Upper lobe of left lung (tissue), 6 donors: Measurements from ENCODE around the gene GTF2F1. TPM values are rescaled to one million over a fixed set of nuclear protein-coding genes. Genes with fewer than 3 reads are reported as not detected.

Experiments
- ATAC-seq, 2 donors: fragments of 200-7000 bp; cut with Tn5 transposase; one replicate each; pipeline ENCODE4 v1.9.1; 2022; ENCODE audit warnings: mild to moderate bottlenecking in 2 of 2, moderate library complexity in 2 of 2; ENCODE audit not compliant: low FRiP score in 2 of 2
- DNase-seq, 2 donors: peaks; one replicate each; pipeline ENCODE4 v3.0.0-alpha.2; 2019 to 2020
- H3K27ac ChIP-seq, 4 donors: fragments of 200-600 bp; sonication (generic); one replicate each; pipeline ENCODE4 v1.5.1; 2016 to 2019
- H3K27me3 ChIP-seq, 4 donors: fragments of 200-600 bp; sonication (generic); one replicate each; pipeline ENCODE4 v1.5.1; 2017 to 2019
- H3K36me3 ChIP-seq, 4 donors: fragments of 200-600 bp; sonication (generic); one replicate each; pipeline ENCODE4 v1.5.1; 2016 to 2019
- H3K4me1 ChIP-seq, 4 donors: fragments of 200-600 bp; sonication (generic); one replicate each; pipeline ENCODE4 v1.5.1; 2018 to 2019
- H3K4me3 ChIP-seq, 4 donors: fragments of 200-600 bp; sonication (generic); one replicate each; pipeline ENCODE4 v1.5.1; 2017 to 2019; ENCODE audit warnings: mild to moderate bottlenecking in 2 of 4, moderate library complexity in 1 of 4
- H3K9me3 ChIP-seq, 4 donors: fragments of 200-600 bp; sonication (generic); one replicate each; pipeline ENCODE4 v1.5.1; 2018 to 2019
- EP300 ChIP-seq, 4 donors: sonication (generic); formaldehyde crosslinking; IDR thresholded peaks; one replicate each; pipeline ENCODE4 v1.5.1; 2017; ENCODE audit warnings: antibody characterized with exemption in 4 of 4, control low read depth in 2 of 4
- POLR2A ChIP-seq, 4 donors: fragments of 450-650 bp; IDR thresholded peaks; one replicate each; pipeline ENCODE4 v1.5.1; 2016 to 2017; ENCODE audit warnings: antibody characterized with exemption in 4 of 4, mild to moderate bottlenecking in 2 of 4
- POLR2AphosphoS5 ChIP-seq, 2 donors: sonication (generic); formaldehyde crosslinking; IDR thresholded peaks; one replicate each; pipeline ENCODE4 v1.5.1; 2017; ENCODE audit warnings: antibody characterized with exemption in 2 of 2
- WGBS, 2 donors: methylation state at CpG; one replicate each; pipeline ENCODE4 v1.1.5; 2017 to 2018; 5-methylcytosine and 5-hydroxymethylcytosine counted together
- total RNA-seq, 6 donors: library from RNA; depleted of rRNA in 4 of 6; stranded (reverse); fragments of >200 nt in 4 of 6; gene quantifications; one replicate each; pipeline versions ENCODE4 v1.1.0 to v1.2.1, GENCODE V29; 2016 to 2021
- TF ChIP-seq, protein P1 (sequence below), 6 experiments: fragments of 450-650 bp in 4 of 6; fragments of 200-600 bp in 2 of 6; sonication (generic) in 2 of 6; IDR thresholded peaks; one replicate each; pipeline ENCODE4 v1.5.1; 2016 to 2019; ENCODE audit warnings: antibody characterized with exemption in 6 of 6
- donor health status: DM: no; HTN: no; CAD: no; lungs with moderate emphysema.
- donor health status: DM: no; HTN: yes; CAD: no; lungs with severe emphysema.

Gene GTF2F1
- total RNA-seq, 6 donors from 2014 or later: 40.3 to 76.6 (median 51.0) TPM

DNA sequence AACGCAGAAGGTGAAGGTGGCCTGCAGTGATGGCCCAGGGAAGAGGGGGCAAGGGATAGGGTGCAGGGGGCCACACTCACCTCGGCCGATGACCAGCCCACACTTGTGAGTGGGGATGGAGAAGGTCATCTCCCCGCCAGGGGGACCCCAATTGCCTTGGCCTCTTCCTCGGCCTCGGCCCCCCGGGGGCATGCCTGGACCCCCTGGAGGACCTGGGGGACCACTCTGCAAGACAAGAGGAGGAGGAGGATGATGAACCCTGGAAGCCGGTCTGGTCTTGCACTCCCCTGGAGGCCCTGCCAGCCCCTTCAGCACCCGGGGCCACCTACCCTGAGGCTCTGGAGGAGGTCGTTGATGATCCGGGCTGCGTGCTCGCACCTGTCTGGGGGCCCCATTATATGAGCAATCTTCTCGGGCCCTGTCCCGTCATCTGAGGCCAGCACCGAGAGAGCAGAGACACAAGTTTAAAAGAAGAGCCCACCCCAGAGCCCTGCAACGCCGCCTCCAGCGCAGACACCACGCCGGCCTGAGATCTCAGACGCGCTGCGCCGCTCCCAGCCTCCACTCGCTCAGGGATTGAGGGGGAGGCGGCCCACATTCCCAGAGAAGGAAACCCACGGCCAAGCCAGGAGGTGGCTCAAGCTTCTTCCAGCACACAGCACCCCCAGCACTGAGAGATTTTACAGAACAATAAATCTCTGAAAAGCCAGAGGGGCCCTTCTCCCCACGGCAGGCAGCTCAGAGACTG is 23.9 kb upstream of the GTF2F1 start:
- Histone ChIP-seq H3K4me3 (no peak overlapping the region), H3K27me3 (no peaks in the 10 kb centered on the region), H3K27ac (no peak overlapping the region), H3K36me3 (peaks cover 51 to 85% (median 78%) of the 10 kb centered on the region in 4 donors), H3K4me1 (peaks cover 0 to 18% (median 5%) of the 10 kb centered on the region in 4 donors), H3K9me3 (no peaks in the 10 kb centered on the region)
- no peak for TF ChIP-seq POLR2A (IDR thresholded peaks at IDR 0.05)
- TF ChIP-seq POLR2AphosphoS5 (IDR thresholded peaks at IDR 0.05): no peak
- TF ChIP-seq, protein P1, sequence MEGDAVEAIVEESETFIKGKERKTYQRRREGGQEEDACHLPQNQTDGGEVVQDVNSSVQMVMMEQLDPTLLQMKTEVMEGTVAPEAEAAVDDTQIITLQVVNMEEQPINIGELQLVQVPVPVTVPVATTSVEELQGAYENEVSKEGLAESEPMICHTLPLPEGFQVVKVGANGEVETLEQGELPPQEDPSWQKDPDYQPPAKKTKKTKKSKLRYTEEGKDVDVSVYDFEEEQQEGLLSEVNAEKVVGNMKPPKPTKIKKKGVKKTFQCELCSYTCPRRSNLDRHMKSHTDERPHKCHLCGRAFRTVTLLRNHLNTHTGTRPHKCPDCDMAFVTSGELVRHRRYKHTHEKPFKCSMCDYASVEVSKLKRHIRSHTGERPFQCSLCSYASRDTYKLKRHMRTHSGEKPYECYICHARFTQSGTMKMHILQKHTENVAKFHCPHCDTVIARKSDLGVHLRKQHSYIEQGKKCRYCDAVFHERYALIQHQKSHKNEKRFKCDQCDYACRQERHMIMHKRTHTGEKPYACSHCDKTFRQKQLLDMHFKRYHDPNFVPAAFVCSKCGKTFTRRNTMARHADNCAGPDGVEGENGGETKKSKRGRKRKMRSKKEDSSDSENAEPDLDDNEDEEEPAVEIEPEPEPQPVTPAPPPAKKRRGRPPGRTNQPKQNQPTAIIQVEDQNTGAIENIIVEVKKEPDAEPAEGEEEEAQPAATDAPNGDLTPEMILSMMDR (IDR thresholded peaks at IDR 0.05): no peak
- no peak for TF ChIP-seq EP300 (IDR thresholded peaks at IDR 0.05)
- peak in 1 of 2 donors; percentile 75 for DNase-seq
- ATAC-seq: no peak
- 94 to 96% methylated on average over 20 to 26 of the region's 29 CpGs for WGBS, 2 donors

DNA sequence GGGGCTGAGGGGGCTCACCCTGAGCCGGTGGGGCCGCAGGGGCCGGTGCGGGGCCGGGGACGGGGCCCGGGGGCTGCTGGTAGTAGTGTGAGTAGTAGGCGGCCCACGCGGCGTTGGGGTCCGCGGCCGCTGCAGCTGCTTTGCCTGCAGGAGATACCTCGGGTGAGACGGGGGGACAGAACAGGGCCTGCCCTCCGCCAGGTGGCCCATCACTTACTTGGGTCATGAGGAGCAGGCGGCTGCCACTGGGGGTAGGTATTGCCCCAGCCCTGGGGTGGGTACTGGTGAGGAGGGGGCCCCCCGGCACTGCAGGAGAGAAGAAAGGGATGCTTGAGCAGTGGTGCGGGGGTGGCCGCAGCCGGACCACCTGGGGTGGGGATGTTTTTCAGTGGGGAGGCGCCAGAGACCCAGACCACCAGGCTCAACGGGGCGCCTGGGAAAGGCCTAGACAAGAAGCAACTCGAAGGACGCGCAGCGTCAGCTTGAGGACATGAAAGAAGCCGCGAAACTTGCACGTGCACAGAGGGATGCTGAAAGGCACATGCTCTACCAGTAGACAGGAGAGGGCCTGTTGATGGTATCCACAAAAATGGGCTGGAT is 22.7 kb upstream of the GTF2F1 start:
- no peak for ATAC-seq
- Histone ChIP-seq H3K27me3 (no peaks in the 10 kb centered on the region), H3K4me1 (peaks cover 0 to 10% (median 4%) of the 10 kb centered on the region in 4 donors), H3K27ac (no peak overlapping the region), H3K9me3 (no peaks in the 10 kb centered on the region), H3K4me3 (no peak overlapping the region), H3K36me3 (peaks cover 50 to 73% (median 67%) of the 10 kb centered on the region in 4 donors)
- TF ChIP-seq POLR2A (IDR thresholded peaks at IDR 0.05) (no peak), POLR2AphosphoS5 (IDR thresholded peaks at IDR 0.05) (no peak), EP300 (IDR thresholded peaks at IDR 0.05) (no peak)
- TF ChIP-seq, protein P1 (IDR thresholded peaks at IDR 0.05): no peak
- DNase-seq: peak in 1 of 2 donors; percentile 83
- 90 to 97% methylated on average over 16 to 27 of the region's 32 CpGs for WGBS, 2 donors

DNA sequence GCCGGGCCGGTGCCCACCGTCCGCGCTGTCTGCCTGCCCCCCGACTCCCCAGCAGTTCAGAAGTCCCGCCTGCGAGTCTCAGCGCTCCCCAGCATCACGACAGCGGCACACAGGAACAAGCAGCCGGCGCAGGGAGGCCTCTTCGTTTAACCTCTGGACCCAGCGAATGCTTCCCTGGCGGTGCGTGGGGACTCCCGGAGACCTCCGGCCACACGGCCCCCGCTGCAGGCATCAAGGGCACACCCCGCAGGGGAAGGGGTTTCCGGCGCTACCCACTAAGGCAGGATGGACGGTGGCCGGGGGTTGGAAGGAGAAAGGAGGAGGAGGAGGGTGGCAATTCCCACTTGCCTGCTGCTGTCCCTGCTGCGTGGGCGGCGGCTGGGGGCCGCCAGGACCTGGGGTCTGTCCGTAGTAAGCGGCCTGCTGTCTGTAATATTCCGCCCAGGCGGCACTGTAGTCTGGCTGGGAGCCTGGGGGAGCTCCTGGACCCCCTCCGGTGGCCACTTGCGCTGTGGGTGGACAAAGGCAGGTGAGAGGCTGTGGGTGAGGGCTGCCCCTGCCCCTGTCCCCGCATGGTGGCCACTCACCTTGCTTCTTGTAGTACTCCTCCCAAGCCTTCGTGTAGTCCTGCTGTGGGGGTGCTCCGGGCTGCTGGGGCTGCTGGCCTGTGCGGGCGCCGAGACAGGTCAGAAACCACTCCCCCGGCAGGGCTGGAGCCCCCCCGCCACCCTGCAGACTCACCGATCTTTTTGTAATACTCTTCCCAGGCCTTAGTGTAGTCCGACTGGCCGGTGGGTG is 22.0 kb upstream of the GTF2F1 start:
- H3K36me3 ChIP-seq: peaks cover 48 to 66% (median 61%) of the 10 kb centered on the region in 4 donors
- 94% methylated on average over 21 to 47 of the region's 47 CpGs for WGBS, 2 donors
- DNase-seq: peak in 1 of 2 donors; percentile 76
- no peak overlapping the region for H3K4me3 ChIP-seq
- peaks cover 0 to 10% (median 4%) of the 10 kb centered on the region in 4 donors for H3K4me1 ChIP-seq
- no peaks in the 10 kb centered on the region for H3K9me3 ChIP-seq
- no peak for ATAC-seq
- TF ChIP-seq POLR2AphosphoS5 (IDR thresholded peaks at IDR 0.05) (no peak), EP300 (IDR thresholded peaks at IDR 0.05) (no peak), POLR2A (IDR thresholded peaks at IDR 0.05) (no peak)
- TF ChIP-seq, protein P1 (IDR thresholded peaks at IDR 0.05): no peak
- H3K27ac ChIP-seq: no peak overlapping the region
- H3K27me3 ChIP-seq: no peaks in the 10 kb centered on the region

DNA sequence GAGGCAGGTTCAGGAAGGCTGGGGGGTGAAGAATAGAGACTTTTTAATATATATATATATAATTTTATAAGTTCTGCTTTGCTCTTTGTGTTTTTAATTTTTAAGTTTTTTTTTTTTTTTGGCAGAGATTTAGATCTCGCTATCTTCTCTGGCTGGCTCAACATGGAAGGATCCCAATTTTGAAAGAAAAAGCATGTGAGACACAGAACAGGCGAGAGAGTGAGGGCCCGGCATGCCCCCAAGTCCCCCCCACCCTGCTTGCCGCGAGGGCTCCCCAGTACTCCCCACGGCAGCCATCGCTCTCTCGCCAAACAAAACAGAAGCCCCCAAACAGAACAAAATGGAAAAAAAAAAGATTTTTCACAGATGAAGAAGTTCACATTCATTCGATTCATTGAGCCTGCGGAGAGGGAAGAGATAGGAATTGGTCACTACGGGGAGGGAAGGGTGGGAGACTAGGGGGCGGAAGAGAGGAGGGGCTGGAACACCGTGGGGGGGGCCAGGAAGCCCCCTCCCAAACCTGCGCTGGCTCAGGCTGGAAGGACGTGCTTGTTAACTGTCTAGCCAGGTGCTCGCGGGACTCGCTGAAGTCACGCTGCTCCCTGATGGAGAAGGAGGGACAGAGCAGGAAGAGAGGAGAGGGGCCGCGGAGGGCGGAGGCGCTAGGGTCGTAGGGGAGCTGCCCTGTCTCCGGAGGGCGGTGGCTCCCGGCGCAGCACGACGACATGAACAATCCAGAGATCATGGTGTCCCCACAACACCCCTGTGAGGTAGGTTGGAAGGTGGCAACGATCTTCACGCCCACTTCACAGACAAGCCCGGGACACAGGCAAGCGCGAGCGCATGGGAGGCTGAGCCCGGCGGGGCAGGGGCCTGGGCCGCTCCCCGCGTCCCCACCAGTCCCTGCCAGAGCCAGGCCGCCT is 21.0 kb upstream of the GTF2F1 start:
- Histone ChIP-seq H3K4me3 (no peak overlapping the region), H3K27ac (peak overlapping the region in 2 of 4 donors; percentile 37 to 38), H3K27me3 (no peaks in the 10 kb centered on the region), H3K36me3 (peaks cover 44 to 56% (median 51%) of the 10 kb centered on the region in 4 donors), H3K9me3 (no peaks in the 10 kb centered on the region), H3K4me1 (peaks cover 0 to 10% (median 4%) of the 10 kb centered on the region in 4 donors)
- ATAC-seq (no peak), DNase-seq (peak in 1 of 2 donors; percentile 82)
- TF ChIP-seq EP300 (IDR thresholded peaks at IDR 0.05) (no peak), POLR2AphosphoS5 (IDR thresholded peaks at IDR 0.05) (no peak), POLR2A (IDR thresholded peaks at IDR 0.05) (no peak)
- TF ChIP-seq, protein P1 (IDR thresholded peaks at IDR 0.05): no peak
- 75 to 82% methylated on average over 32 to 42 of the region's 42 CpGs for WGBS, 2 donors
